OCI-LY3 (cell line): Measurements from ENCODE around the gene RNGTT.

Experiments used
- H2AFZ ChIP-seq: fragments of 200-600, 300-600 bp; shearing (Covaris generic); 2 replicates; pipeline ENCODE4 v1.6.0; 2014; ENCODE audit warnings: antibody characterized with exemption, low read depth, low read length
- H3K27ac ChIP-seq: fragments of 200-600, 300-600 bp; sonication (generic); 2 replicates; pipeline ENCODE4 v1.5.1; 2014; ENCODE audit warnings: mild to moderate bottlenecking, low read length, moderate library complexity, mixed read lengths
- H3K27me3 ChIP-seq: fragments of 200-600, 300-600 bp; sonication (generic); 2 replicates; pipeline ENCODE4 v1.6.1; 2014; ENCODE audit warnings: low read depth, low read length, mixed read lengths
- H3K36me3 ChIP-seq: fragments of 200-600, 300-600 bp; sonication (generic); replicated peaks from 2 replicates; pipeline ENCODE3; 2014; ENCODE audit warnings: low read depth, low read length, mixed read lengths
- H3K4me1 ChIP-seq: fragments of 300-600, 200-600 bp; sonication (generic); 2 replicates; pipeline ENCODE4 v1.6.1; 2014; ENCODE audit warnings: low read length, mixed read lengths
- H3K4me2 ChIP-seq: fragments of 200-600, 300-600 bp; sonication (generic); 2 replicates; pipeline ENCODE4 v1.6.1; 2014; ENCODE audit warnings: low read length, mixed read lengths
- H3K4me3 ChIP-seq: fragments of 300-600, 200-600 bp; sonication (generic); 2 replicates; pipeline ENCODE4 v1.5.1; 2014; ENCODE audit warnings: antibody characterized with exemption, mild to moderate bottlenecking, low read length, moderate library complexity
- H3K79me2 ChIP-seq: fragments of 300-600, 200-600 bp; shearing (Covaris generic); 2 replicates; pipeline ENCODE4 v1.6.1; 2014; ENCODE audit warnings: mild to moderate bottlenecking, low read length, mixed read lengths
- H3K9ac ChIP-seq: fragments of 300-600, 200-600 bp; shearing (Covaris generic); 2 replicates; pipeline ENCODE4 v1.6.0; 2014; ENCODE audit warnings: mild to moderate bottlenecking, low read length, moderate library complexity
- H3K9me3 ChIP-seq: fragments of 200-600, 300-600 bp; shearing (Covaris generic); 2 replicates; pipeline ENCODE4 v1.6.1; 2014; ENCODE audit warnings: low read length, mixed read lengths; ENCODE audit not compliant: insufficient read depth
- H4K20me1 ChIP-seq: fragments of 200-600, 300-600 bp; sonication (generic); 2 replicates; pipeline ENCODE4 v1.6.1; 2016; ENCODE audit warnings: low read length, mixed read lengths; ENCODE audit not compliant: insufficient read depth
- CTCF ChIP-seq: fragments of 200-600, 300-600 bp; sonication (generic); IDR thresholded peaks from 2 replicates; pipeline ENCODE4 v1.5.1; 2014; ENCODE audit warnings: antibody characterized with exemption, low read length, low read depth
- EZH2phosphoT487 ChIP-seq: fragments of 200-600 bp; shearing (Covaris generic); IDR thresholded peaks from 2 replicates; pipeline ENCODE4 v1.6.1; 2018; ENCODE audit warnings: antibody characterized with exemption, mixed run types, low read depth

RNGTT gene

GRCh38 chr6:88997327-88997726 is 33.9 kb upstream of the RNGTT start:
- Histone ChIP-seq H3K36me3 (no peaks in the 10 kb centered on the region), H3K27ac (no peak overlapping the region), H3K79me2 (no peaks in the 10 kb centered on the region), H3K9me3 (no peaks in the 10 kb centered on the region), H4K20me1 (no peaks in the 10 kb centered on the region), H3K27me3 (no peaks in the 10 kb centered on the region), H2AFZ (no peak overlapping the region), H3K9ac (no peak overlapping the region), H3K4me3 (no peak overlapping the region), H3K4me2 (no peak overlapping the region), H3K4me1 (no peaks in the 10 kb centered on the region)
- TF ChIP-seq EZH2phosphoT487 (no peak), CTCF (no peak)

GRCh38 chr6:88992741-88993552 is 29.5 kb upstream of the RNGTT start:
- no peaks in the 10 kb centered on the region for H3K4me1 ChIP-seq
- H2AFZ ChIP-seq, result no peak overlapping the region
- H3K36me3 ChIP-seq, result no peaks in the 10 kb centered on the region
- H3K9ac ChIP-seq, result no peak overlapping the region
- no peaks in the 10 kb centered on the region for H3K9me3 ChIP-seq
- no peaks in the 10 kb centered on the region for H3K27me3 ChIP-seq
- H3K79me2 ChIP-seq, result no peaks in the 10 kb centered on the region
- no peaks in the 10 kb centered on the region for H4K20me1 ChIP-seq
- TF ChIP-seq CTCF, result no peak
- no peak for TF ChIP-seq EZH2phosphoT487
- H3K4me2 ChIP-seq, result no peak overlapping the region
- no peak overlapping the region for H3K4me3 ChIP-seq
- H3K27ac ChIP-seq, result no peak overlapping the region

GRCh38 chr6:88989215-88989614 is 25.8 kb upstream of the RNGTT start:
- Histone ChIP-seq H3K4me1 (no peaks in the 10 kb centered on the region), H3K4me2 (no peak overlapping the region), H3K27me3 (no peaks in the 10 kb centered on the region), H4K20me1 (no peaks in the 10 kb centered on the region), H3K9ac (no peak overlapping the region), H2AFZ (no peak overlapping the region), H3K4me3 (no peak overlapping the region), H3K27ac (no peak overlapping the region), H3K9me3 (no peaks in the 10 kb centered on the region), H3K36me3 (no peaks in the 10 kb centered on the region), H3K79me2 (no peaks in the 10 kb centered on the region)
- no peak for TF ChIP-seq EZH2phosphoT487

GRCh38 chr6:88987922-88988321 is 24.5 kb upstream of the RNGTT start:
- Histone ChIP-seq H3K27ac (no peak overlapping the region), H3K27me3 (no peaks in the 10 kb centered on the region), H3K4me2 (no peak overlapping the region), H3K4me1 (no peaks in the 10 kb centered on the region), H3K4me3 (no peak overlapping the region), H2AFZ (no peak overlapping the region), H3K9me3 (no peaks in the 10 kb centered on the region), H3K79me2 (no peaks in the 10 kb centered on the region), H3K9ac (no peak overlapping the region), H4K20me1 (no peaks in the 10 kb centered on the region), H3K36me3 (no peaks in the 10 kb centered on the region)
- TF ChIP-seq CTCF (no peak), EZH2phosphoT487 (no peak)
